ENCODE results near the gene SLC29A4.
"Not testable (repeated sequence)": the region's sequence is repeated elsewhere in the genome, so short reads cannot be mapped to it uniquely, and the experiment has no call there.

Gene SLC29A4

GRCh38 chr7:5300366-5300765 is 17.6 kb downstream of the SLC29A4 start:
- in situ Hi-C loops (cut with MboI; ENCODE audit: low pct_unique_long_range_greater_than_20kb, low sequenced_read_pairs, unreplicated experiment), result no loop called here

GRCh38 chr7:5302577-5302976 is 19.8 kb downstream of the SLC29A4 start:
- DNase-seq (ENCODE audit: low spot score), result no peak
- TF ChIP-seq CTCF (IDR thresholded peaks at IDR 0.05; ENCODE audit: extremely low read depth, insufficient read depth, missing control alignments), result no peak
- in situ Hi-C loops (cut with MboI; ENCODE audit: low pct_unique_long_range_greater_than_20kb, low sequenced_read_pairs, unreplicated experiment), result no loop called here

More at GRCh38 chr7:5300366-5300765, 17.6 kb downstream of the SLC29A4 start:
- DNase-seq (ENCODE audit: low spot score), result no peak
- TF ChIP-seq CTCF (IDR thresholded peaks at IDR 0.05; ENCODE audit: extremely low read depth, insufficient read depth, missing control alignments), result no peak

- TF ChIP-seq CTCF (IDR thresholded peaks at IDR 0.05; ENCODE audit: extremely low read depth, insufficient read depth, missing control alignments), result no peak
- in situ Hi-C loops (cut with MboI; ENCODE audit: low pct_unique_long_range_greater_than_20kb, low sequenced_read_pairs, unreplicated experiment), result no loop called here
- no peak for DNase-seq (ENCODE audit: low spot score)
These were observed 20.3 kb downstream of the SLC29A4 start for GRCh38 chr7:5303061-5303460.

GRCh38 chr7:5303591-5304505 is 21.1 kb downstream of the SLC29A4 start:
- in situ Hi-C loops (cut with MboI; ENCODE audit: low pct_unique_long_range_greater_than_20kb, low sequenced_read_pairs, unreplicated experiment), result no loop called here
- DNase-seq (ENCODE audit: low spot score), result no peak
- no peak for TF ChIP-seq CTCF (IDR thresholded peaks at IDR 0.05; ENCODE audit: extremely low read depth, insufficient read depth, missing control alignments)

GRCh38 chr7:5305050-5305449 is 22.3 kb downstream of the SLC29A4 start:
- in situ Hi-C loops (cut with MboI; ENCODE audit: low pct_unique_long_range_greater_than_20kb, low sequenced_read_pairs, unreplicated experiment); DNase-seq (ENCODE audit: low spot score): not testable (repeated sequence)

GRCh38 chr7:5307221-5308142 is 24.7 kb downstream of the SLC29A4 start:
- in situ Hi-C loops (cut with MboI; ENCODE audit: low pct_unique_long_range_greater_than_20kb, low sequenced_read_pairs, unreplicated experiment); DNase-seq (ENCODE audit: low spot score): not testable (repeated sequence)

GRCh38 chr7:5309146-5309545 is 26.4 kb downstream of the SLC29A4 start:
- DNase-seq (ENCODE audit: low spot score), result no peak
- in situ Hi-C loops (cut with MboI; ENCODE audit: low pct_unique_long_range_greater_than_20kb, low sequenced_read_pairs, unreplicated experiment), result no loop called here

More at GRCh38 chr7:5309146-5309545, 26.4 kb downstream of the SLC29A4 start:
- TF ChIP-seq CTCF (IDR thresholded peaks at IDR 0.05; ENCODE audit: extremely low read depth, insufficient read depth, missing control alignments), result no peak

All from GM13977 (cell line).